ENCODE measurements around the gene HERC2. TPM values are rescaled to one million over a fixed set of nuclear protein-coding genes. Genes with fewer than 3 reads are reported as not detected.
A peak's percentile ranks its signal among the peaks of the same experiment; 100 is the strongest.
"Not testable (repeated sequence)": the region's sequence is repeated elsewhere in the genome, so short reads cannot be mapped to it uniquely, and the experiment has no call there.

The HERC2 gene
- total and polyA plus RNA-seq, 2 donors from 2014 or later = 17.9 to 58.4 TPM

DNA sequence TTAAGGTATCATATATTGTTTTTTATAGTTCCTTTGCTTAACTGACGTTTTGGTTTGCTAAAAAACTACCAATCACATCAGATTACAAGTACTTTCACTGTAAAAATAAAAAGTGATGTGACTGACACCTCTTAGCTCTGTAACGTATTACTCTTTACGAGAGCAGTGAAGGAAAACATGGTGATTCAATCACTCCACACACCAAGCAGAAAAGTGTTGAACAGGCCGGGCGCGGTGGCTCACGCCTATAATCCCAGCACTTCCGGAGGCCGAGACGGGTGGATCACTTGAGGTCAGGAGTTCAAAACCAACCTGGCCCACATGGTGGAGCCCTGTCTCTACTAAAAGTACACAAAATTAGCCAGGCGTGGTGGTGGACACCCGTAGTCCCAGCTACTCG is 3.9 kb downstream of the HERC2 start:
- not testable (repeated sequence) for H3K4me1 ChIP-seq (ENCODE audit: control insufficient read depth in 2 of 3, insufficient read depth in 2 of 3, low read depth in 1 of 3, low read length in 3 of 3); DNase-seq

DNA sequence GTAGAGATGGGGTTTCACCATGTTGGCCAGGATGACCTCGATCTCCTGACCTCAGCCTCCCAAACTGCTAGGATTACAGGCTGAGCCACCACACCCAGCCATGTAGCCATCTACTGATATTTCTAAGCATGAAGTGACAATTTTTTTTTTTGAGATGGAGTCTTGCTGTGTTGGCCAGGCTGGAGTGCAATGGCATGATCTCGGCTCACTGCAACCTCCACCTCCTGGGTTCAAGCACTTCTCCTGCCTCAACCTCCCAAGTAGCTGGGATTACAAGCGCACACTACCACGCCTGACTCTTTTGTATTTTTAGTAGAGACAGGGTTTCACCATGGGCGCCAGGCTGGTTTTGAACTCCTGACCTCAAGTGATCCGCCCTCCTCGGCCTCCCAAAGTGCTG is 5.0 kb downstream of the HERC2 start:
- H3K27me3 ChIP-seq (ENCODE audit: control insufficient read depth, insufficient read depth, low read length); FAIRE-seq; H3K36me3 ChIP-seq (ENCODE audit: control insufficient read depth in 2 of 3, insufficient read depth in 3 of 3, low read length in 3 of 3); H3K9ac ChIP-seq (ENCODE audit: low read length in 3 of 3); intact Hi-C loops (cut with DNase I); DNase-seq; H3K27ac ChIP-seq (ENCODE audit: low read depth in 2 of 2, low read length in 2 of 2); H3K9me3 ChIP-seq (ENCODE audit: control insufficient read depth in 2 of 3, insufficient read depth in 1 of 3, low read length in 3 of 3); H3K4me1 ChIP-seq (ENCODE audit: control insufficient read depth in 2 of 3, insufficient read depth in 2 of 3, low read depth in 1 of 3, low read length in 3 of 3); H3K4me3 ChIP-seq (ENCODE audit: low read length in 3 of 3): not testable (repeated sequence)

More for the DNA sequence above, 3.9 kb downstream of the HERC2 start:
- H3K9me3 ChIP-seq (ENCODE audit: control insufficient read depth in 2 of 3, insufficient read depth in 1 of 3, low read length in 3 of 3); H3K27me3 ChIP-seq (ENCODE audit: control insufficient read depth, insufficient read depth, low read length); H3K36me3 ChIP-seq (ENCODE audit: control insufficient read depth in 2 of 3, insufficient read depth in 3 of 3, low read length in 3 of 3); H3K27ac ChIP-seq (ENCODE audit: low read depth in 2 of 2, low read length in 2 of 2); H3K9ac ChIP-seq (ENCODE audit: low read length in 3 of 3); FAIRE-seq; intact Hi-C loops (cut with DNase I); H3K4me3 ChIP-seq (ENCODE audit: low read length in 3 of 3): not testable (repeated sequence)

DNA sequence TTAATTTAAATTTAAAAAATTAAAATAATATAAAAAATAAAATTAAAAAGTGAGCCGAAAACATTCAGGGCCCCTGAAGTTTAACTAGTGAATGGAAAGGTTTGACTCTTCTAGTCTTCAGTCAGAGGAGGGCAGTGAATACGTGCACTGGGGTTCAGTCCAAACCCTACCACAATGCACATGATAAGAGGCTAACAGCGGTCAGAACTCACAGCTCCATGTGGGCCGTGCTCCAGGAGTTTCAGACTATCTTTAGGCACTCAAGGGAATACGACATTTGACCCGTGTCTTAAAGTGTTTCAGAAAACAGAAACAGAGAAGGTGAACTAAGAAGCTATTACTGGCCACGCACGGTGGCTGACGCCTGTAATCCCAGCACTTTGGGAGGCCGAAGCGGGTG is 11.5 kb downstream of the HERC2 start:
- H3K9me3 ChIP-seq (ENCODE audit: control insufficient read depth in 2 of 3, insufficient read depth in 1 of 3, low read length in 3 of 3); H3K9ac ChIP-seq (ENCODE audit: low read length in 3 of 3); H3K4me3 ChIP-seq (ENCODE audit: low read length in 3 of 3); DNase-seq; H3K36me3 ChIP-seq (ENCODE audit: control insufficient read depth in 2 of 3, insufficient read depth in 3 of 3, low read length in 3 of 3); FAIRE-seq; H3K27me3 ChIP-seq (ENCODE audit: control insufficient read depth, insufficient read depth, low read length); intact Hi-C loops (cut with DNase I); H3K4me1 ChIP-seq (ENCODE audit: control insufficient read depth in 2 of 3, insufficient read depth in 2 of 3, low read depth in 1 of 3, low read length in 3 of 3); H3K27ac ChIP-seq (ENCODE audit: low read depth in 2 of 2, low read length in 2 of 2): not testable (repeated sequence)

DNA sequence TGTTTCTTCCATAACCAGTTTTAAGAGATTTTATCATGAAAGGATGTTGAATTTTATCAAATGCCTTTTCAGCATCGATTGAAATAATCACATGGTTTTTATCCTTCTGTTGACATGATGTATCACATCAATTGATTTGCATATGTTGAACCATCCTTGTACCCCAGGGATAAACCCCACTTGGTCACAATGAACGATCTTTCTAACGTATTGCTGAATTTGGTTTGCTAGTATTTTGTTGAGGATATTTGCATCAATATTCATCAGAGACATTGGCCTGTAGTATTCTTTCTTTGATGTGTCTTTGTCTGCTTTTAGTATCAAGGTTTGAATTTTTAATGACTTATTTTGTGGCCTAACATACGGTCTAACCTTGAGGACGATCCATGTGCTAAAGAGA is 13.3 kb downstream of the HERC2 start:
- H3K4me3 ChIP-seq (ENCODE audit: low read length in 3 of 3); H3K9ac ChIP-seq (ENCODE audit: low read length in 3 of 3); intact Hi-C loops (cut with DNase I); H3K9me3 ChIP-seq (ENCODE audit: control insufficient read depth in 2 of 3, insufficient read depth in 1 of 3, low read length in 3 of 3); H3K4me1 ChIP-seq (ENCODE audit: control insufficient read depth in 2 of 3, insufficient read depth in 2 of 3, low read depth in 1 of 3, low read length in 3 of 3); DNase-seq; H3K36me3 ChIP-seq (ENCODE audit: control insufficient read depth in 2 of 3, insufficient read depth in 3 of 3, low read length in 3 of 3); H3K27me3 ChIP-seq (ENCODE audit: control insufficient read depth, insufficient read depth, low read length); FAIRE-seq; H3K27ac ChIP-seq (ENCODE audit: low read depth in 2 of 2, low read length in 2 of 2): not testable (repeated sequence)

DNA sequence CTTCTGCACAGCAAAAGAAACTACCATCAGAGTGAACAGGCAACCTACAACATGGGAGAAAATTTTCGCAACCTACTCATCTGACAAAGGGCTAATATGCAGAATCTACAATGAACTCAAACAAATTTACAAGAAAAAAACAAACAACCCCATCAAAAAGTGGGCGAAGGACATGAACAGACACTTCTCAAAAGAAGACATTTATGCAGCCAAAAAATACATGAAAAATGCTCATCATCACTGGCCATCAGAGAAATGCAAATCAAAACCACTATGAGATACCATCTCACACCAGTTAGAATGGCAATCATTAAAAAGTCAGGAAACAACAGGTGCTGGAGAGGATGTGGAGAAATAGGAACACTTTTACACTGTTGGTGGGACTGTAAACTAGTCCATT is 16.3 kb downstream of the HERC2 start:
- H3K4me3 ChIP-seq (ENCODE audit: low read length in 3 of 3); H3K9ac ChIP-seq (ENCODE audit: low read length in 3 of 3); H3K27ac ChIP-seq (ENCODE audit: low read depth in 2 of 2, low read length in 2 of 2); FAIRE-seq; H3K4me1 ChIP-seq (ENCODE audit: control insufficient read depth in 2 of 3, insufficient read depth in 2 of 3, low read depth in 1 of 3, low read length in 3 of 3); H3K9me3 ChIP-seq (ENCODE audit: control insufficient read depth in 2 of 3, insufficient read depth in 1 of 3, low read length in 3 of 3); intact Hi-C loops (cut with DNase I); DNase-seq; H3K27me3 ChIP-seq (ENCODE audit: control insufficient read depth, insufficient read depth, low read length); H3K36me3 ChIP-seq (ENCODE audit: control insufficient read depth in 2 of 3, insufficient read depth in 3 of 3, low read length in 3 of 3): not testable (repeated sequence)

DNA sequence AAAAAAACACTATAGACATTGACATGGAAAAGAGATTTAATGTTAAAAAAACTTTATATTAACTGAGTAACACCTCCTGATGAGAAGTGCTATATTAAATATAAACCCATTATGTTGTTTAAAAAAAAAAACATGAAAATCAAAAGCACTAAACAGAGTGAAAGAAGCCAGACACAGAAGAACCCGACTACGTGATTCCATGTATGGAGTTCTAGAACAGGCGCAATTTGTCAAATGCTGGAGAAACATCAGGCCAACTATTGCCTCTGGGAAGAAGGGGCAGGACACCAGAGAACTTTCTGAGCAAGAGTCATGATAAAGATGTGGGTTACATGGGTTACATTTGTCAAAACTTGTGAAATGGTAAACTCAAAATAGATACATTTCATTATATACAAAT is 24.5 kb downstream of the HERC2 start:
- H3K4me3 ChIP-seq (ENCODE audit: low read length in 3 of 3); H3K36me3 ChIP-seq (ENCODE audit: control insufficient read depth in 2 of 3, insufficient read depth in 3 of 3, low read length in 3 of 3); DNase-seq; FAIRE-seq; H3K9me3 ChIP-seq (ENCODE audit: control insufficient read depth in 2 of 3, insufficient read depth in 1 of 3, low read length in 3 of 3); H3K4me1 ChIP-seq (ENCODE audit: control insufficient read depth in 2 of 3, insufficient read depth in 2 of 3, low read depth in 1 of 3, low read length in 3 of 3); intact Hi-C loops (cut with DNase I); H3K27ac ChIP-seq (ENCODE audit: low read depth in 2 of 2, low read length in 2 of 2); H3K9ac ChIP-seq (ENCODE audit: low read length in 3 of 3); H3K27me3 ChIP-seq (ENCODE audit: control insufficient read depth, insufficient read depth, low read length): not testable (repeated sequence)

DNA sequence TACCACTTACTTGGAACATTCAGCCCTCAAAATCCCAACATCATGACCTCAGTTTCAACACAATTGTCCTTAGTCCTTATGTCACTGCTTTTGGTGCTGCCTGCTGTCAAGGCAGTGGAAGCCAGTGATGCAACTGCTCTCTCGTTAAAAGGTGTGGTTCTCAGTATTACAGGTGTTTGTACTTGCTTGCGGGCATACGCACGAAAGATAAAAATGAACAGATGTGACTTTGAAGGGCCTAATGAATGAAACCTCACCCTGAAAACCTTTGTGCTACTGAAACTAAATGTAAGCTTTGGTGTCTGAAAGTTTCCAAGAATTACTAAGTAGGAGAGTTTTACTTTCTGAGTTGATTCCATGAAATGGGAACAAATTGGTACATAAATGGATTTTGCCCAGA is 25.2 kb downstream of the HERC2 start:
- H3K27ac ChIP-seq (ENCODE audit: low read depth in 2 of 2, low read length in 2 of 2); intact Hi-C loops (cut with DNase I); FAIRE-seq; H3K9me3 ChIP-seq (ENCODE audit: control insufficient read depth in 2 of 3, insufficient read depth in 1 of 3, low read length in 3 of 3); H3K4me3 ChIP-seq (ENCODE audit: low read length in 3 of 3); H3K27me3 ChIP-seq (ENCODE audit: control insufficient read depth, insufficient read depth, low read length); DNase-seq; H3K9ac ChIP-seq (ENCODE audit: low read length in 3 of 3); H3K4me1 ChIP-seq (ENCODE audit: control insufficient read depth in 2 of 3, insufficient read depth in 2 of 3, low read depth in 1 of 3, low read length in 3 of 3); H3K36me3 ChIP-seq (ENCODE audit: control insufficient read depth in 2 of 3, insufficient read depth in 3 of 3, low read length in 3 of 3): not testable (repeated sequence)

DNA sequence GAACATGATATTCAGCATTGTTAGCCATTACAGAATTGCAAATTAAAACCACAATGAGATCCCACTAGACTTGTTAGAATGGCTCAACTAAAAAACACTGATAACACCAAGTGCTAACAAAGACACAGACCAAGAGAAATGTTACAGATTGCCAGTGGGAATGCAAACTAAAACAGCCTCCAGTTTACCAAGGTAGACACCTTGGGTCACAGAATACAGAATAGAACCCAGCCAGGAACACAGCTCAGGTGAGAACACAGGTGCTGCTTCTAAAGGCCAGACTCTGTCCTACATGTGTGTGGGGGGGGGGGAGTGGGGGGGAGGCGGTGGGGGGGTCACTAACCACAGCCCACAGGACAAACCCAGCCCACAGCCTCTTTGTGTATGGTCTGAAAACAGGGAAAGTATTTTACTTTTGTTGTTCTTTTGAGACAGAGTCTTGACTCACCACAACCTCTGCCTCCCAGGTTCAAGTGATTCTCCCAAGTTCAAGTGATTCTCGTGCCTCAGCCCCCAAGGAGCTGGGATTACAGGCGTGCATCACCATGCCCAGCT is 26.9 kb downstream of the HERC2 start:
- intact Hi-C loops (cut with DNase I); H3K9ac ChIP-seq (ENCODE audit: low read length in 3 of 3); H3K4me1 ChIP-seq (ENCODE audit: control insufficient read depth in 2 of 3, insufficient read depth in 2 of 3, low read depth in 1 of 3, low read length in 3 of 3); H3K27me3 ChIP-seq (ENCODE audit: control insufficient read depth, insufficient read depth, low read length); H3K4me3 ChIP-seq (ENCODE audit: low read length in 3 of 3); DNase-seq; H3K27ac ChIP-seq (ENCODE audit: low read depth in 2 of 2, low read length in 2 of 2); H3K9me3 ChIP-seq (ENCODE audit: control insufficient read depth in 2 of 3, insufficient read depth in 1 of 3, low read length in 3 of 3); FAIRE-seq; H3K36me3 ChIP-seq (ENCODE audit: control insufficient read depth in 2 of 3, insufficient read depth in 3 of 3, low read length in 3 of 3): not testable (repeated sequence)

DNA sequence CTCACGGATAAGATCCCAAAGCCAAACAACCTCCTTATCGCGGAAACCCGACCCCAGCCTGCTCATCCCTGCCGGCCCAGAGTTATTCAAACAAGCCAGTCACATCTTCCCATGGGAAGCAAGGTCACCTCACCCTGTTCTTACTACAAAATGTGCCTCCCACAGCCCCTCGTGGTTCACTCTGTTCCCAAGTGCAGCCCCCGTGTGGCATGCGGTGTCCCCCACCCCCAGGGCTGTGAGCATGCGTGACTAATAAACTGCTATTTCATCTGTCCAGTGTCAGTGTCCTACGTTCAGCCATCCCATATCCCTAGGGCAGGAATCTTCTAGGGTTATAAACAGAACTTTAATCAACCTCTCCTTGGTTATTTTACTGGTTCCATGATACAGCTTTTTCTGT is 27.4 kb downstream of the HERC2 start:
- H3K4me3 ChIP-seq (ENCODE audit: low read length in 3 of 3); FAIRE-seq: not testable (repeated sequence)

More for the DNA sequence above, 27.4 kb downstream of the HERC2 start:
- H3K36me3 ChIP-seq (ENCODE audit: control insufficient read depth in 2 of 3, insufficient read depth in 3 of 3, low read length in 3 of 3); H3K9me3 ChIP-seq (ENCODE audit: control insufficient read depth in 2 of 3, insufficient read depth in 1 of 3, low read length in 3 of 3); H3K9ac ChIP-seq (ENCODE audit: low read length in 3 of 3); H3K4me1 ChIP-seq (ENCODE audit: control insufficient read depth in 2 of 3, insufficient read depth in 2 of 3, low read depth in 1 of 3, low read length in 3 of 3); H3K27ac ChIP-seq (ENCODE audit: low read depth in 2 of 2, low read length in 2 of 2); H3K27me3 ChIP-seq (ENCODE audit: control insufficient read depth, insufficient read depth, low read length); intact Hi-C loops (cut with DNase I): not testable (repeated sequence)
- DNase-seq = peak in 1 of 5 donors; percentile 10

Measured in kidney (tissue), 11 donors.